Measurements from ENCODE around the gene SGPP2. TPM values are rescaled to one million over a fixed set of nuclear protein-coding genes. Genes with fewer than 3 reads are reported as not detected.
"Not testable (repeated sequence)": the region's sequence is repeated elsewhere in the genome, so short reads cannot be mapped to it uniquely, and the experiment has no call there.

Gene SGPP2
- total RNA-seq, 1 donor from 2014 or later, result 0.25 TPM

DNA sequence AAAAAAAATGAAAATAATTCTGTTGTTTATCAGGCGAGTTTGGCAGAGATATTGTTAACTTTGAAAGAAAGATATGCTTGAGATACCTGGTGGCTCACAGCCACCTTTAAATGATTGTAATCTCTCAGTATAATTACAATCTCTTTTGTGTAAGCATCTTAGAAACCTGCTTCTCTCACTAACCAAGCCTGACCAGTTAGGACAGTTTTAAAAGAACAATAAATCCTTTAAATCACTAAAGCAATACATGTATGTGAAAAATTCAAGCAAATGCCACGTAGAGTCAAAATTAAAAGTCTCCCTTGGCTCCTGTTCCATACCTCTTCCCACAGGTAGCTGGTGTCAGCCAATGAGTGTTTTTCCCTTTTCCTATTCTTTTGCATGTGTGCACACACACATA is 15.7 kb upstream of the SGPP2 start:
- TF ChIP-seq, protein P1, sequence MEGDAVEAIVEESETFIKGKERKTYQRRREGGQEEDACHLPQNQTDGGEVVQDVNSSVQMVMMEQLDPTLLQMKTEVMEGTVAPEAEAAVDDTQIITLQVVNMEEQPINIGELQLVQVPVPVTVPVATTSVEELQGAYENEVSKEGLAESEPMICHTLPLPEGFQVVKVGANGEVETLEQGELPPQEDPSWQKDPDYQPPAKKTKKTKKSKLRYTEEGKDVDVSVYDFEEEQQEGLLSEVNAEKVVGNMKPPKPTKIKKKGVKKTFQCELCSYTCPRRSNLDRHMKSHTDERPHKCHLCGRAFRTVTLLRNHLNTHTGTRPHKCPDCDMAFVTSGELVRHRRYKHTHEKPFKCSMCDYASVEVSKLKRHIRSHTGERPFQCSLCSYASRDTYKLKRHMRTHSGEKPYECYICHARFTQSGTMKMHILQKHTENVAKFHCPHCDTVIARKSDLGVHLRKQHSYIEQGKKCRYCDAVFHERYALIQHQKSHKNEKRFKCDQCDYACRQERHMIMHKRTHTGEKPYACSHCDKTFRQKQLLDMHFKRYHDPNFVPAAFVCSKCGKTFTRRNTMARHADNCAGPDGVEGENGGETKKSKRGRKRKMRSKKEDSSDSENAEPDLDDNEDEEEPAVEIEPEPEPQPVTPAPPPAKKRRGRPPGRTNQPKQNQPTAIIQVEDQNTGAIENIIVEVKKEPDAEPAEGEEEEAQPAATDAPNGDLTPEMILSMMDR (IDR thresholded peaks at IDR 0.05; ENCODE audit: unreplicated experiment), result no peak
- Mint-ChIP-seq H3K27me3 (ENCODE audit: low read depth) (no peaks in the 10 kb centered on the region), H3K9me3 (peaks cover 7% of the 10 kb centered on the region), H3K36me3 (no peaks in the 10 kb centered on the region), H3K4me3 (no peak overlapping the region), H3K4me1 (peaks cover 31% of the 10 kb centered on the region), H3K27ac (peak overlapping the region; percentile 25)
- no peak for DNase-seq (ENCODE audit: low spot score in 2 of 2, unreplicated experiment in 2 of 2)

DNA sequence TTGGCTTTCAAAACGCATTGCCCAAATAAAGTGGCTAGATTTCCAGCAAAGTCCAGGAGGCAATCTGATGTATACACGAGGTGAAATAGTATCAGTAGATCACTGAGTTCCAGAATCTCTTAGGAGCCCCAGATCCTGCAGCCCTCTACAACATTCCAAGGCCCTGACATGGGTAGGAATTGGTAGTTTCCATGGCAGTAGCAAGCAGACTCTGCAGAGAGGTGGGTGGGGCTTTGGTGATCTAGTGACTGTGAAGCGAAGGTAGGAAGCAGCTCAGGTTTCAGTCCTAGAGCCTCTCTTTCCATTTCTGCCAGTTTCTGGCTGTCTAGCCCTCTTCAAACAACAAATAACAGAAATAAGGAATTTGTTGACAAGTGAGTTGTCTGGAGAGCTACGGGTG is 13.8 kb upstream of the SGPP2 start:
- H3K36me3 Mint-ChIP-seq, result no peaks in the 10 kb centered on the region
- peak overlapping the region; percentile 79 for H3K27ac Mint-ChIP-seq
- H3K4me3 Mint-ChIP-seq, result no peak overlapping the region
- H3K27me3 Mint-ChIP-seq (ENCODE audit: low read depth), result no peaks in the 10 kb centered on the region
- H3K4me1 Mint-ChIP-seq, result peaks cover 27% of the 10 kb centered on the region
- no peak for DNase-seq (ENCODE audit: low spot score in 2 of 2, unreplicated experiment in 2 of 2)
- H3K9me3 Mint-ChIP-seq, result peaks cover 12% of the 10 kb centered on the region
- TF ChIP-seq, protein P1 (IDR thresholded peaks at IDR 0.05; ENCODE audit: unreplicated experiment), result no peak

GRCh38 chr2:222412334-222412733 is 12.0 kb upstream of the SGPP2 start:
- H3K4me3 Mint-ChIP-seq; DNase-seq (ENCODE audit: low spot score in 2 of 2, unreplicated experiment in 2 of 2); H3K27ac Mint-ChIP-seq; H3K27me3 Mint-ChIP-seq (ENCODE audit: low read depth); H3K36me3 Mint-ChIP-seq: not testable (repeated sequence)
- Mint-ChIP-seq H3K9me3 (peaks cover 21% of the 10 kb centered on the region), H3K4me1 (peaks cover 27% of the 10 kb centered on the region)

GRCh38 chr2:222413295-222413911 is 10.9 kb upstream of the SGPP2 start:
- peaks cover 26% of the 10 kb centered on the region for H3K4me1 Mint-ChIP-seq
- TF ChIP-seq, protein P1 (IDR thresholded peaks at IDR 0.05; ENCODE audit: unreplicated experiment), result no peak
- no peak overlapping the region for H3K27ac Mint-ChIP-seq
- no peaks in the 10 kb centered on the region for H3K36me3 Mint-ChIP-seq
- peaks cover 21% of the 10 kb centered on the region for H3K9me3 Mint-ChIP-seq
- no peak overlapping the region for H3K4me3 Mint-ChIP-seq
- peaks cover 8% of the 10 kb centered on the region for H3K27me3 Mint-ChIP-seq (ENCODE audit: low read depth)
- no peak for DNase-seq (ENCODE audit: low spot score in 2 of 2, unreplicated experiment in 2 of 2)

DNA sequence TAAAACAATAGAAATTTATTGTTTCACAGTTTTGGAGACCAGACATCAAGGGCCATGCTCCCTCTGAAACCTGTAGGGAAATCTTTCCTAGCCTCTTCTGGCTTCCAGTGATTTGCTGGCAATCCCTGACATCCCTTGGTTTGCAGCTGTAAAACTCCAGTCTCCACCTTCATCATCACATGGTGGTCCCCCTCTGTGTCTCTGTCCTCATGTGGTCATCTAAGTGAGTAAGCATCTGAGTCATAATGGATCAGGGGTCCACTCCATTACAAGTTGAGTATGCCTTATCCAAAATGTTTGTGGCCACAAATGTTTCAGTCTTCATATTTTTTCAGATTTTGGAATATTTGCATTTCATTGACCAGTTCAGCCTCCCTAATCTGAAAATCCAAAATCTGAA is 5.6 kb upstream of the SGPP2 start:
- DNase-seq (ENCODE audit: low spot score in 2 of 2, unreplicated experiment in 2 of 2), result no peak
- Mint-ChIP-seq H3K36me3 (no peaks in the 10 kb centered on the region), H3K9me3 (peaks cover 13% of the 10 kb centered on the region), H3K4me3 (no peak overlapping the region), H3K4me1 (peaks cover 5% of the 10 kb centered on the region), H3K27ac (no peak overlapping the region), H3K27me3 (ENCODE audit: low read depth) (peaks cover 52% of the 10 kb centered on the region)
- TF ChIP-seq, protein P1 (IDR thresholded peaks at IDR 0.05; ENCODE audit: unreplicated experiment), result no peak

DNA sequence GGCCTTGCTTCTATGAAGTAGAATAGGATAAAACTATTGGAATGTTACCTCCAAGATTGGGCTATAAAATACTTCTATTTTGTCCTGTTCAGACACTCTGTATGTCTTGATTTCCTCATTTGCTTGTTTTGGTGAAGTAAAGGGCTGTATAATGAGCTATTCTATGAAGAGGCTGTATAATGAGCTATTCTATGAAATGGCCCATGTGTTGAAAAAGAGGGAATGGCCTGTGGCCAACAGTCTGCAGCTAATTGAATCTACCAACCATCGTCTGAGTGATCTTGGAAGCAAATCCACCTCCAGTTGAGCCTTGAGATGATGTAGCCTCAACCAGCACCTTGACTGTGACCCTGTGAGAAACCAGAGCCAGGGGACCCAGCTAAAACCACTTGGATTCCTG is 3.8 kb upstream of the SGPP2 start:
- H3K9me3 Mint-ChIP-seq, result peaks cover 9% of the 10 kb centered on the region
- peaks cover 15% of the 10 kb centered on the region for H3K4me1 Mint-ChIP-seq
- H3K27me3 Mint-ChIP-seq (ENCODE audit: low read depth), result peaks cover 65% of the 10 kb centered on the region
- no peak for DNase-seq (ENCODE audit: low spot score in 2 of 2, unreplicated experiment in 2 of 2)
- H3K36me3 Mint-ChIP-seq, result no peaks in the 10 kb centered on the region
- no peak overlapping the region for H3K27ac Mint-ChIP-seq
- H3K4me3 Mint-ChIP-seq, result no peak overlapping the region
- TF ChIP-seq, protein P1 (IDR thresholded peaks at IDR 0.05; ENCODE audit: unreplicated experiment), result no peak

Measured in mesothelial cell of epicardium (in vitro differentiated cells).